Sigmoid colon (tissue), 7 donors: ENCODE data around the gene NEDD8. TPM values are rescaled to one million over a fixed set of nuclear protein-coding genes. Genes with fewer than 3 reads are reported as not detected.
"Not testable (repeated sequence)": the region's sequence is repeated elsewhere in the genome, so short reads cannot be mapped to it uniquely, and the experiment has no call there.

ENCODE experiments used
- DNase-seq: peaks from one replicate; pipeline ENCODE4 v3.0.0-alpha.2; 2019
- H3K27ac ChIP-seq, 4 donors: fragments of 200-600 bp; sonication (generic); one replicate each; pipeline ENCODE4 v1.5.1; 2016 to 2019; ENCODE audit warnings: mild to moderate bottlenecking in 1 of 4
- H3K27me3 ChIP-seq, 3 donors: fragments of 200-600 bp; sonication (generic); one replicate each; pipeline ENCODE4 v1.5.1; 2019; ENCODE audit warnings: mild to moderate bottlenecking in 1 of 3
- H3K36me3 ChIP-seq, 4 donors: fragments of 200-600 bp; sonication (generic); one replicate each; pipeline ENCODE4 v1.5.1; 2016 to 2019
- H3K4me1 ChIP-seq, 4 donors: fragments of 200-600 bp; sonication (generic); one replicate each; pipeline ENCODE4 v1.5.1; 2017 to 2019
- H3K4me3 ChIP-seq, 4 donors: fragments of 200-600 bp; sonication (generic); one replicate each; pipeline ENCODE4 v1.5.1; 2017 to 2019; ENCODE audit warnings: mild to moderate bottlenecking in 2 of 4, moderate library complexity in 1 of 4
- H3K9me3 ChIP-seq, 4 donors: fragments of 200-600 bp in 3 of 4; sonication (generic) in 3 of 4; one replicate each; pipeline versions ENCODE4 v1.5.1 to v1.6.1; 2013 to 2019
- CTCF ChIP-seq, 4 experiments: fragments of 450-650 bp in 3 of 4; fragments of 200-600 bp in 1 of 4; IDR thresholded peaks; one replicate each; pipeline ENCODE4 v1.5.1; 2016 to 2019; ENCODE audit warnings: antibody characterized with exemption in 4 of 4, mild to moderate bottlenecking in 3 of 4, moderate library complexity in 2 of 4
- EP300 ChIP-seq, 4 donors: sonication (generic); formaldehyde crosslinking; IDR thresholded peaks; one replicate each; pipeline ENCODE4 v1.6.1; 2017; ENCODE audit warnings: antibody characterized with exemption in 4 of 4
- POLR2A ChIP-seq, 2 donors: fragments of 450-650 bp; IDR thresholded peaks; one replicate each; pipeline ENCODE4 v1.6.1; 2016; ENCODE audit warnings: antibody characterized with exemption in 2 of 2, mild to moderate bottlenecking in 2 of 2, moderate library complexity in 2 of 2
- POLR2AphosphoS5 ChIP-seq, 4 donors: sonication (generic); formaldehyde crosslinking; IDR thresholded peaks; one replicate each; pipeline ENCODE4 v1.6.1; 2017; ENCODE audit warnings: antibody characterized with exemption in 4 of 4
- WGBS, 2 donors: extraction: QIAGEN DNeasy Blood & Tissue Kit; methylation state at CpG; one replicate each; pipeline ENCODE4 v1.1.7; 2013; 5-methylcytosine and 5-hydroxymethylcytosine counted together
- intact Hi-C: fragments of 100-400 bp; cut with DNase I; formaldehyde crosslinking; loops from one replicate; pipeline ENCODE4 v1.15.1; 2023
- polyA plus RNA-seq, 3 donors: library from polyadenylated mRNA; stranded (reverse); fragments of 200-250 nt; gene quantifications; one replicate each; pipeline ENCODE4 v1.2.3, GENCODE V29; 2013
- total RNA-seq, 4 donors: library from RNA; depleted of rRNA; stranded (reverse); fragments of >200 nt; gene quantifications; one replicate each; pipeline ENCODE4 v1.1.0, GENCODE V29; 2016
- donor health status: healthy with polysubstance abuse.
- donor health status: Bipolar disorder and iron deficiency.
- donor health status: healthy.

Gene NEDD8
- total and polyA plus RNA-seq, 7 donors = 104 to 243 (median 204) TPM

- DNase-seq = no peak
- Histone ChIP-seq H3K27me3 (no peaks in the 10 kb centered on the region), H3K9me3 (no peaks in the 10 kb centered on the region), H3K4me3 (no peak overlapping the region), H3K4me1 (peaks cover 0 to 11% (median 10%) of the 10 kb centered on the region in 4 donors), H3K27ac (no peak overlapping the region), H3K36me3 (no peaks in the 10 kb centered on the region)
- TF ChIP-seq CTCF (IDR thresholded peaks at IDR 0.05) (no peak), POLR2AphosphoS5 (IDR thresholded peaks at IDR 0.05) (no peak), EP300 (IDR thresholded peaks at IDR 0.05) (no peak), POLR2A (IDR thresholded peaks at IDR 0.05) (no peak)
- intact Hi-C loops = no loop called here
- 80 to 90% methylated on average over 3 of the region's 3 CpGs for WGBS, 2 donors
These were observed 14.6 kb upstream of the NEDD8 start for GRCh38 chr14:24246765-24247212.

- H3K36me3 ChIP-seq, intact Hi-C loops, H3K27ac ChIP-seq, H3K27me3 ChIP-seq, H3K9me3 ChIP-seq, H3K4me3 ChIP-seq: not testable (repeated sequence)
- peak; percentile 54 for DNase-seq
- WGBS, 2 donors = 92 to 95% methylated on average over 11 of the region's 11 CpGs
- peaks cover 0 to 25% (median 24%) of the 10 kb centered on the region in 4 donors for H3K4me1 ChIP-seq
These were observed 13.2 kb upstream of the NEDD8 start for GRCh38 chr14:24245350-24245749.

GRCh38 chr14:24243336-24243836 is 11.2 kb upstream of the NEDD8 start:
- Histone ChIP-seq H3K27ac (peak overlapping the region; percentile 95 to 98 (median 97)), H3K36me3 (peaks cover 16 to 29% (median 24%) of the 10 kb centered on the region in 4 donors), H3K4me1 (peaks cover 0 to 43% (median 36%) of the 10 kb centered on the region in 4 donors), H3K27me3 (no peaks in the 10 kb centered on the region), H3K9me3 (no peaks in the 10 kb centered on the region), H3K4me3 (peak overlapping the region; percentile 57 to 81 (median 70))
- no peak for TF ChIP-seq POLR2AphosphoS5 (IDR thresholded peaks at IDR 0.05)
- TF ChIP-seq POLR2A (IDR thresholded peaks at IDR 0.05) = no peak
- no peak for TF ChIP-seq CTCF (IDR thresholded peaks at IDR 0.05)
- TF ChIP-seq EP300 (IDR thresholded peaks at IDR 0.05) = no peak
- intact Hi-C loops = loop anchor here (1.0 to 5.0 kb wide), 4 partner anchors 28 to 199 kb away; partner anchors contain the start of genes RABGGTA and SDR39U1
- WGBS, 2 donors = 16 to 38% methylated on average over 10 of the region's 10 CpGs
- DNase-seq = peak; percentile 76

GRCh38 chr14:24241829-24242443 is 9.8 kb upstream of the NEDD8 start:
- Histone ChIP-seq H3K9me3 (no peaks in the 10 kb centered on the region), H3K4me3 (peak overlapping the region; percentile 57 to 81 (median 70)), H3K27ac (peak overlapping the region; percentile 95 to 98 (median 97)), H3K36me3 (peaks cover 25 to 44% (median 36%) of the 10 kb centered on the region in 4 donors), H3K4me1 (peaks cover 0 to 43% (median 36%) of the 10 kb centered on the region in 4 donors), H3K27me3 (no peaks in the 10 kb centered on the region)
- intact Hi-C loops = loop anchor here (2.0 to 5.0 kb wide), 2 partner anchors 125 to 200 kb away; partner anchors contain the start of gene SDR39U1
- no peak for TF ChIP-seq POLR2A (IDR thresholded peaks at IDR 0.05)
- peak; percentile 55 to 89 (median 74) for TF ChIP-seq CTCF (IDR thresholded peaks at IDR 0.05)
- TF ChIP-seq POLR2AphosphoS5 (IDR thresholded peaks at IDR 0.05) = peak in 1 of 4 donors; percentile 6
- WGBS, 2 donors = 1 to 3% methylated on average over 39 of the region's 39 CpGs
- peak; percentile 97 for DNase-seq

GRCh38 chr14:24240110-24240918 is 8.1 kb upstream of the NEDD8 start:
- Histone ChIP-seq H3K36me3 (peaks cover 30 to 60% (median 45%) of the 10 kb centered on the region in 4 donors), H3K9me3 (no peaks in the 10 kb centered on the region), H3K4me1 (peaks cover 0 to 43% (median 36%) of the 10 kb centered on the region in 4 donors), H3K27me3 (no peaks in the 10 kb centered on the region), H3K27ac (peak overlapping the region in 3 of 4 donors; percentile 95 to 98 (median 97)), H3K4me3 (no peak overlapping the region)
- TF ChIP-seq CTCF (IDR thresholded peaks at IDR 0.05) = no peak
- TF ChIP-seq POLR2AphosphoS5 (IDR thresholded peaks at IDR 0.05) = no peak
- TF ChIP-seq POLR2A (IDR thresholded peaks at IDR 0.05) = no peak
- TF ChIP-seq EP300 (IDR thresholded peaks at IDR 0.05) = no peak
- 96% methylated on average over 9 of the region's 9 CpGs for WGBS, 2 donors
- intact Hi-C loops = loop anchor here (5.0 kb wide), 1 partner anchor 202 kb away; the partner anchor contains the start of gene SDR39U1
- no peak for DNase-seq
